MM.1S (cell line): ENCODE results near the gene NANP.
"Not testable (repeated sequence)": the region's sequence is repeated elsewhere in the genome, so short reads cannot be mapped to it uniquely, and the experiment has no call there.

Experiments
- CTCF ChIP-seq: fragments of 300-600 bp; sonication (generic); IDR thresholded peaks from 2 replicates; pipeline ENCODE4 v1.5.1; 2016; ENCODE audit warnings: antibody characterized with exemption, low read length, mixed read lengths
- EZH2 ChIP-seq: fragments of 300-600 bp; sonication (generic); optimal IDR thresholded peaks from 2 replicates; pipeline ENCODE3; 2017; ENCODE audit warnings: low read depth, mild to moderate bottlenecking, antibody characterized with exemption, low read length, mixed read lengths
- EZH2phosphoT487 ChIP-seq: fragments of 300-600 bp; sonication (generic); IDR thresholded peaks from 2 replicates; pipeline ENCODE4 v1.6.1; 2018; ENCODE audit warnings: antibody characterized with exemption, low read length

DNA sequence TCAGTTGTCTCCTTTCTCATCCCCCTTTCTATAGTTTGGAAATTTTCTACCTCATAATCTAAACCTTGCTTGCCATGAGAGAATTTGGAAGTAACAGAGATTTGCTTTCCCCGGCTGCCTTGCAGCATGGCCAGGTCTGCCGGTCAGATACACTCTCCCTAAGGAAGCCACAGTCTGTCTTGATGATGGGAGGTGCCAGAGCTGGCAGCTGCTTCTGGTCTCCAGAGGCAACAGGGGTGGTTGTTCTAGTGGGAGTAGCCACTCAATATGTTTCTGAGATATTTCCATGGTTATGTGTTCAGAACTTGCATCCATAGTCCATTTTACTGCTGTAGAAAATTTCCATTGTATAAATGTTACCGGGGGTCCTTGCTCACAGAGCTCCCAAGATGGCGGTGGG lies 33.0 kb downstream of the NANP start:
- not testable (repeated sequence) for TF ChIP-seq EZH2, CTCF, EZH2phosphoT487
